Kidney tubule cell (primary cell): ENCODE measurements around the gene ANXA7.
A peak's percentile ranks its signal among the peaks of the same experiment; 100 is the strongest.
"Not testable (repeated sequence)": the region's sequence is repeated elsewhere in the genome, so short reads cannot be mapped to it uniquely, and the experiment has no call there.

ENCODE experiments used
- DNase-seq: peaks from one replicate; pipeline ENCODE4 v3.0.0-alpha.2; 2018; ENCODE audit warnings: low spot score

Gene ANXA7

DNA sequence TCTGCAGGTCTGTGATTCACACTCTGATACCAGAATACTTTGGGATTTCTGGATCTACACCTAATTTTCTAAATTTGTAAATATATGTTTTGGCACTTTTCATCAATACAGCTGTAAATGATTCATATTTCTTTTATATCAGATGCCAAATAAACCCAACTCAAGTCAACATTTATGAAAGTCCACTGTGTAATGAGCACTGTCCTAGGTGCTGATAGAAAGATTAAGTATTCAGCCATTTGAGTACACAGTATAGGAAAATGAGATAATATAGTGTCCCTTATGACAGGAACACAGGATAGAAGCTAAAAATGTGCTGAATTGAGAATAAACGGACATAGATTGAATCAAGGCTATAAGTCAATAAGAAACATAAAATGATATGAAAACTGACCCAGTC, 6.4 kb downstream of the ANXA7 start:
- DNase-seq = no peak

DNA sequence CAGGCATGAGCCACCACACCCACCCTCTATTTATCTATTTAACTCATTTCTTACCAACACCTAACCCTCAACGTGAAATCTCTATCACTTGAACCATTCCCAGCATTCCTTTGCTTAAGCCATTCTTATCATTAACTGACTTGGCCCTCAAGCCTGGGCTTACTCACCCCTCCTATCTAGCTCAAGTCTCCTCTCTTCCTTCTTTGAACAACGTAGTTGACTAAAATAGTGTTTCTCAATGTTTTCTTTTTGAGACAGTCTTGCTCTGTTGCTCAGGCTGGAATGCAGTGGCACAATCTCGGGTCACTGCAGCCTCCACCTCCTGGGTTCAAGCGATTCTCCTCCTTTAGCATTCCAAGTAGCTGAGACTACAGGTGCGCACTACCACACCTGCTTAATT, 7.0 kb downstream of the ANXA7 start:
- peak; percentile 92 for DNase-seq

- DNase-seq = no peak
Observed at GRCh38 chr10:73405556-73405955, 8.3 kb downstream of the ANXA7 start.

DNA sequence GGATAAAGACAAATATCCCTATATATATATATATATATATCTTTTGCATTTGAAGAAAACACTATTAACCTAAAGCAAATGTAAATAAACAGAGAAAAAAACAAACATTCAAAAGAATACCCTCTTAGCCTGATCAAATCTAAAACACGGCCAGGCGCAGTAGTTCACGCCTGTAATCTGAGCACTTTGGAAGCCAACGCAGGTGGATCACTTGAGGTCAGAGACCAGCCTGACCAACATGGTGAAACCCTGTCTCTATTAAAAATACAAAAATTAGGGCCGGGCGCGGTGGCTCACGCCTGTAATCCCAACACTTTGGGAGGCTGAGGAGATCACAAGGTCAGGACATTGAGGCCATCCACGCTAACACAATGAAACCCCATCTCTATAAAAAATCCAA, 9.2 kb downstream of the ANXA7 start:
- no peak for DNase-seq

DNA sequence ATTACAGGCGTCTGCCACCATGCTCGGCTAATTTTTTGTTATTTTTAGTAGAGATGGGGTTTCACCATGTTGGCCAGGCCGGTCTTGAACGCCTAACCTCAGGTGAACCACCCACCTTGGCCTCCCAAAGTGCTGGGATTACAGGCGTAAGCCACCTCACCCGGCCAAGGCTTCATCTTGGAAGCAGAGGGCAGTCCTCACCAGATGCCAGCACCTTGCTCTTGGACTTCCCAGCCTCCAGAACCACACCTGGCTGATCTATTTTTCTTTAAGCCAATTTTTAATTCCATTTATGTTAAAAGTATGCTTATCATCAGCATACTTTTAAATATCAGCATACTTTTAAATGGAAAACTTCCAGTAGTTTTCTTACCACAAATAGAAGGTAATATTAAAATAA, 12.2 kb downstream of the ANXA7 start:
- DNase-seq = no peak

- DNase-seq = no peak
Observed at GRCh38 chr10:73399063-73399462, 14.8 kb downstream of the ANXA7 start.

GRCh38 chr10:73398024-73398423, 15.8 kb downstream of the ANXA7 start:
- no peak for DNase-seq

- not testable (repeated sequence) for DNase-seq
Observed at GRCh38 chr10:73394325-73394724, 19.5 kb downstream of the ANXA7 start.

DNA sequence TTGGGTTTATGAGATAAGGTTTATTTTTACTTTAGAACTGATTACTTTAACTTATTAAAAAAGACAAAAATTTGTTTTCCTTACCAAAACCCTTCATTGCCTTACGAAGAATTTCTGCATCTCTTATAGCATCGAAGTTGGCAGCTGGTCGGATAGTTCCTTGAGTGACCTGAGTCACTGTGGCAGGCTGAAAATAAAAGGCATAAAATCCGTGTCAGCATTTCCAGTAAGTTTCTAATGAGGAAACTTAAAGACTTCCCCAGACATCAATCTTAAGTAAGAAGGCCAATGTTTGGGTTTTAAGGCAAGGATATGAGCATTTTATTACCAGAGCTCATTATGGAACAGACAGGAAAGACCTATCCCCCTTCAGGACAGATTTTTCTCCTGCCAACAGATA, 25.6 kb downstream of the ANXA7 start:
- DNase-seq = no peak

DNA sequence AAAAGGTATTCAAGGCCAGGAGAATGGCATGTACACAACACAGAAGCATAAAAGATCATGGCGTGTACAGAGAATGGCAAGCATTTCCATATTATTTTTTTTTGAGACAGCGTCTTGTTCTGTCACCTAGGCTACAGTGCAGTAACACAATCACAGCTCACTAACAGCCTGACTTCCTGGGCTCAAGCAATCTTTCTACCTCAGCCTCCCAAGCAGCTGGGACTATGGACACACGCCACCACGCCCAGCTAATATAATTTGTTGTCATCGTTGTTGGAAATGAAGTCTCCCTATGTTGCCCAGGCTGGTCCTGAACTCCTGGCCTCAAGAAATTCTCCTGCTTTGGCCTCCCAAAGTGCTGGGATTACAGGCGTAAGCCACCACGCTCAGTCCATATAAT, 27.3 kb downstream of the ANXA7 start:
- DNase-seq = no peak

GRCh38 chr10:73379064-73379748, 34.7 kb downstream of the ANXA7 start:
- DNase-seq = no peak

DNA sequence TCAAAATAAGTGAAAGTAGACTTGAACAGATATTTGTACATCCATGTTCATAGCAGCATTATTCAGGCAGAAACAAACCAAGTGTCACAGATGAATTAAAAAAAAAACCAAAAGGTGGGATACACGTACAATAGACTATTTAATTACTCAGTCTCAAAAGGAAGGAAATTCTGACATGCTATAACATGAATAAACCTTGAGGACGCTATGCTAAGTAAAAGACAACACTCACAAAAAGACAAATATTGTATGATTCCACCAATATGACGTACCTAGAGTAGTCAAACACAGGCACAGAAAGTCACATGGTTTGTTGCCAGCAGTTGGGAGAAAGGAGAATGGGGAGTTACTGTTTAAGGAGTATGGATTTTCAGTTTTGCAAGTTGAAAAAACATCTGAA, 37.2 kb downstream of the ANXA7 start:
- no peak for DNase-seq

DNA sequence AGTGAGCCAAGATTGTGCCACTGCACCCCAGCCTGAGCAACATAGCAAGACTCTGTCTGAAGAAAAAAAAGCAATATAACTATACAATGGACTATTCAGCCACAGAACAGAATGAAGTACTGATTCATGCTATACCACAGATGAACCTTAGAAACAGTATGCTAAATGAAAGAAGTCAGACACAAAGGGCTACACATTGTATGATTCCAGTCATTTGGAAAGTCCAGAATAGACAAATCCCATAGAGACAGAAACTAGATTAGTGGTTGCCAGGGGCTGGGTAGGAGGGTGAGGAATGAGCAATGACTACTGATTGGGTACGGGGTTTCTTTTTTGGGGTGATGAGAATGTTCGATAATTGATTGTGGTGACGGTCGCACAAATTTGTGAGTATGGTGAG, 45.6 kb downstream of the ANXA7 start:
- DNase-seq = no peak

DNA sequence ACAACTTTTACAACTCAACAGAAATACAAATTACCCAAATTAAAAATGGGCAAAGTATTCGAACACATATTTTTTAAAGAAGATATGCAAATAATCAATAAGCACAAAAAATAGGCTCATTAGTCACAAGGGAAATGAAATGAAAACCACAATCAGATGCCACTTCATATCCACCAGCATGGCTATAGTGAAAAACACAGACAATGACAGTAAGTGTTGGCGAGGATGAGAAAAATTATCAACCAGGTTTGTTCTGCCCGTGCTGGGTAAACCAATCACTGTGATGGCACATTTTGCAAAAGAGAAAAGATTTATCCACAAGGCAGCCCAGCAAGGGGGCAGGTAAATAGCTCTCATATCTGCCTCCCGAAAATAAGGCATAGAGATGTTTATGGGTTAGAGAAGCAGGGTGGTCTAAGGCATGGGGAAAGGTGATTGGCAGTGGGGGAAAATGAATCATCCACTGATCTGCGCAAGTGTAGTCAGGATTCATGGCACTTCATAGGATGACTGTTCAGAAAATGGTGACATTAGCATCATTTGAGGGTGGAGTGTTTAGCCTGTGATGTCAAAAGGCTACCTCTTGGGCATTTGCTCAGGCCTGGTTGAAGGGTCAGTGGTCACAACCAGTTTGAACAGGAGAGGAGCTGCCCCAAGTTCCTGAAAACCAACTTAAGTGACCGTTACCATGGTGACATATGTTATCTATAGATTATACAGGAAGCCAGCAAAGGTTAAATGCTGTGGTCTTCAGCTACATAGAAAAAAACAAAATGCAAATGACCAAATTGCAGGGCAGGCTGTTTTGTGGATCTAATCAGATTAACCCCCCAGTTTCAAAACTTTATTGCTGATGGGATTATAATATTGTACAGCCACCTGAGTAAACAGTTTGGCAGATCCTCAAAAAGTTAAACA, 47.2 kb downstream of the ANXA7 start:
- DNase-seq = no peak

- DNase-seq = no peak
Observed at GRCh38 chr10:73364964-73365363, 48.9 kb downstream of the ANXA7 start.

- DNase-seq = peak; percentile 36
Observed at GRCh38 chr10:73359492-73359891, 54.4 kb downstream of the ANXA7 start.

DNA sequence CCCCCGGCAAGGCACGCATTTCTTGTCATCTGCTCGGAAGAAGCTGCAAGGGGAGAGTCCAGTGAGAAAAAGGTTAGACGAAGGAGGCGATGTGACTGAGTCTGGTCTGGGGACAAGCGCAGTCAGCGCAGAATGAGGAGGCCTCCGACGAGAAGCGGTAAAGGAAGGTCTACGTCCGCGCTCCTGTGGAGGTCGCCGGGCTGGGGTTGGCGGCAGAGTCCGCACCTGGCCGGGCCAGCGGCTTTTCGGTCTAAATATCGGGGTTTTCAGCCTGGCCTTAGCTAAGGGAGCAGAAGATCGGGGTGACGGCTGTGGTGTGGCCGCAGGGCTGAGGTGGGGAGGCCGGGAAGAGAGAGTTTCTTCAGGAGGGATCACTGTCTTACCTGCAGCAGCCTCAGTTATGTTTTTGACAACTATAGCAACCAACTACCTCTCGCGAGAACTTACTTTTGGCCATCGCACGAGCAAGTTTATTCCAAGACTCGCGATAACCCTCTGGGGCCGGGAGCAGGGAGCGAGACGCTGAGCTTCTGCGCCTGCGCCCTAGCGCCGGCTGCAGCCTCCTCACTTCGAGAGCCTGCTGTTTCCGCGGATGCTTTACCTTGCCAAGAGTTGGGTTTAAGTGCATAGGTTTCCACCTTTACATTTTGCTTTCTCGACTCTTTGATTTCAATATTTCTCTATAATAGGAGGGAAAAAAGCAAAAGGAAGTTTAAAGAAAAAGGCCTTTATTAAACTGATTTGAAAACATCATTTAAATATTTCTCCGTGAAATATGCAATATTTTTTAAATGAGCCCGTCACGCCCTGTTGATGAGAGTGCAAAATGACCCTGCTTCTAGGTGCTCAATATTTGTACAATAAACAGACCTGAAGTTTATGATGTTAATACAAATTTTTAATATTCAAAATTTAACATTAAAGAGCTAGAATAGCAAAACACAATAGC, 55.3 kb downstream of the ANXA7 start, which contains the start of gene CFAP70:
TSS of gene CFAP70 (minus strand) at position 534 of the 949 bp plus-strand sequence. CDS start 4,068 bp downstream, outside the sequence.
- DNase-seq = peak; percentile 97

DNA sequence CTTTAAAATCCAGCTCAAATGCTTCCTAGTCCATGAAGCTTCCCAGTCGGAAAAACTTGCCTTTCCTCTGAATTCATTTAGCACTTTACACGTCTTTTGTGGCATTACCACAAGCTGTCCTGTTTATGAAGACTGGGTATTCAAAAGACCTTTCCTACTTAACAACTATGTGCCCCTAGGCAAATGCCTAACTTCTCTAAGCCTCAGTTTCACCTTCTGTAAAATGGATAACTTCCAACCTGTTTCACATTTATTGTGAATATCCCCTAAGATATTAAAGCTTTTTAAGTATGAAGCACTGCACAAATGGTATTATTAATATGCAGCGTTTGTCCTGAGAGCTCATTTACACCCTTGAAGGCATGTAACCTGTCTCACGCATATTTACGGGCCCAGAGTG, 56.0 kb downstream of the ANXA7 start:
- no peak for DNase-seq

DNA sequence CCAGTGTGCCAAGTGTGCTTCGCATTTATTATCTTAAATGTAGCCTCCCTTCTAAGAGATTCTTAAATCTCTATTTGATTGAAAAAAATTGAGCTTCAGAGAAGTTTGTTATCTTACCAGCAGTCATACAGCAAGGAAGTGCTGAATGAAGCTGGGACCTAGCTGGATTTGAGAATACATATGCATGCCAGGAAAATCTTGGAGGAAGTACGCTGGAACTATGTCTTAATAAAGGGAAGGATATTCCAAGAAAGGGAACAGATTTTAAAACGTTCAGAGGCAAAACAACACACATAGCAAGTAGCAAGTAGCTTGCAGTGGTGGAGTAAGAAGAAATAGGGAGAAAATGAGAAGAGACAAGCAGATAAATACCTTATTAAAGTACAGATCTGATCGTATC, 56.7 kb downstream of the ANXA7 start:
- no peak for DNase-seq

- no peak for DNase-seq
Observed at GRCh38 chr10:73344269-73344668, 69.6 kb downstream of the ANXA7 start.

- no peak for DNase-seq
Observed at GRCh38 chr10:73340121-73340520, 73.7 kb downstream of the ANXA7 start.

DNA sequence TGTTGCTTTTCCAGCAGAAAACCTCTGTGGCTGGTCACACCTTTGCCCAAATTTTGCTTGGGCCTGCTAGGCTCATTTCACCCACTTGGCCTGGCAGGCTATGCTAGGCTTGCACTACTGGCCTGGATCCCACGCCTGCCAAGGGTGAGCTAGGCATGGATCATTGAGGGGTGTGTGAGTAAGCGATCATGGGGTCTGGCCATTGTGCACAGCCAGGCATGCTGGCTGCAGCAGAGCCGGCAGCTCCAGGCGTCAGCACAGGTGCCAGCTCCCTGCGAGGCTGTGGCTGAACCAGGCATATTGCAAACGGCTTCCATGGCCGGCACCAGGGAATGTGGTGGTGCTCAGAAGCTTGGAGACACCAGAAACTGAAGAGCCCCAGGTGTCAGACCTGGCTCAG, 74.4 kb downstream of the ANXA7 start:
- DNase-seq = peak; percentile 21
